Psoas muscle (tissue), 8 donors: ENCODE data around the gene KLHL3. TPM values are rescaled to one million over a fixed set of nuclear protein-coding genes. Genes with fewer than 3 reads are reported as not detected.

Experiments
- ATAC-seq, 4 donors: fragments of 200-7000 bp; cut with Tn5 transposase; one replicate each; pipeline ENCODE4 v1.9.1; 2020; ENCODE audit warnings: moderate library complexity in 3 of 4, mild to moderate bottlenecking in 2 of 4
- DNase-seq, 2 donors: peaks; one replicate each; pipeline ENCODE4 v3.0.0-alpha.2; 2020
- H3K27ac ChIP-seq: fragments of 200-600 bp; one replicate; pipeline ENCODE4 v1.8.0; 2022
- H3K27me3 ChIP-seq, 3 donors: fragments of 200-600 bp in 1 of 3; one replicate each; pipeline versions ENCODE4 v1.6.1 to v1.8.0; 2013 to 2022; ENCODE audit warnings: low read length in 2 of 3, mild to moderate bottlenecking in 2 of 3, moderate library complexity in 1 of 3; ENCODE audit not compliant: insufficient read depth in 3 of 3
- H3K36me3 ChIP-seq, 2 donors: fragments of 200-600 bp in 1 of 2; one replicate each; pipeline versions ENCODE4 v1.6.1 to v1.8.0; 2013 to 2022; ENCODE audit warnings: low read depth in 1 of 2, mild to moderate bottlenecking in 1 of 2, moderate library complexity in 1 of 2; ENCODE audit not compliant: insufficient read depth in 1 of 2
- H3K4me1 ChIP-seq: fragments of 200-600 bp; one replicate; pipeline ENCODE4 v1.8.0; 2022
- H3K4me3 ChIP-seq: fragments of 200-600 bp; one replicate; pipeline ENCODE4 v1.8.0; 2022; ENCODE audit warnings: mild to moderate bottlenecking
- H3K9me3 ChIP-seq: fragments of 200-600 bp; one replicate; pipeline ENCODE4 v1.8.0; 2022
- CTCF ChIP-seq: fragments of 200-600 bp; IDR thresholded peaks from one replicate; pipeline ENCODE4 v1.8.0; 2022; ENCODE audit warnings: antibody characterized with exemption
- WGBS, 3 donors: extraction: QIAGEN DNeasy Blood & Tissue Kit; methylation state at CpG; one replicate each; pipeline versions ENCODE4 v1.1.6 to v1.1.7; 2013; 5-methylcytosine and 5-hydroxymethylcytosine counted together
- intact Hi-C, 2 donors: fragments of 100-400 bp; cut with DNase I; formaldehyde crosslinking; loops; one replicate each; pipeline versions ENCODE4 v1.11.0 to v1.14.2; 2022
- polyA plus RNA-seq, 3 donors: library from polyadenylated mRNA; stranded (reverse); fragments of 200-250 nt; gene quantifications; one replicate each; pipeline ENCODE4 v1.2.3, GENCODE V29; 2013
- total RNA-seq, 4 donors: library from RNA; stranded (reverse); fragmentation: NEBNext Ultra II Directional in 2 of 4; extraction: Animal tissue kit (Norgen Biotek cat#: 25700) in 2 of 4; gene quantifications; one replicate each; pipeline versions ENCODE4 v1.2.1 to v1.2.4, GENCODE V29; 2021 to 2023
- donor health status: healthy with polysubstance abuse.
- donor health status: DM: no; HTN: no; CAD: no; lungs with moderate emphysema.
- donor health status: Bipolar disorder and iron deficiency.
- donor health status: healthy.
- donor health status: DM: yes; HTN: yes; CAD: no.
- donor health status: DM: no; HTN: no; CAD: no.
- donor health status: DM: no; HTN: no; CAD: no.
- donor health status: DM: yes; HTN: yes; CAD: no.

The KLHL3 gene
- total and polyA plus RNA-seq, 7 donors: 0.69 to 4.3 (median 1.9) TPM

GRCh38 chr5:137641148-137641547 is 94.7 kb downstream of the KLHL3 start:
- WGBS, 3 donors: 71 to 80% (median 79%) methylated on average over 1 of the region's 1 CpG
- peaks cover 9% of the 10 kb centered on the region for H3K9me3 ChIP-seq
- intact Hi-C loops: no loop called here
- DNase-seq (no peak), ATAC-seq (peak in 3 of 4 donors; percentile 40 to 71 (median 48))
- H3K27ac ChIP-seq: no peak overlapping the region
- H3K4me3 ChIP-seq: no peak overlapping the region
- H3K36me3 ChIP-seq: no peaks in the 10 kb centered on the region
- no peaks in the 10 kb centered on the region for H3K4me1 ChIP-seq
- H3K27me3 ChIP-seq: no peaks in the 10 kb centered on the region
- TF ChIP-seq CTCF: no peak

GRCh38 chr5:137639645-137640044 is 96.2 kb downstream of the KLHL3 start:
- no peak for ATAC-seq

GRCh38 chr5:137638841-137639240 is 97.0 kb downstream of the KLHL3 start:
- H3K9me3 ChIP-seq: no peaks in the 10 kb centered on the region
- intact Hi-C loops: loop anchor here in 1 of 2 donors (10.0 kb wide), 1 partner anchor 176 kb away; no protein-coding TSS in a partner anchor
- no peak overlapping the region for H3K27ac ChIP-seq
- WGBS, 3 donors: 94 to 97% (median 97%) methylated on average over 13 of the region's 13 CpGs
- H3K27me3 ChIP-seq: no peaks in the 10 kb centered on the region
- TF ChIP-seq CTCF: no peak
- DNase-seq (no peak), ATAC-seq (no peak)
- no peak overlapping the region for H3K4me3 ChIP-seq
- no peaks in the 10 kb centered on the region for H3K4me1 ChIP-seq
- no peaks in the 10 kb centered on the region for H3K36me3 ChIP-seq

More at GRCh38 chr5:137639645-137640044, 96.2 kb downstream of the KLHL3 start:
- Histone ChIP-seq H3K27ac (no peak overlapping the region), H3K4me1 (no peaks in the 10 kb centered on the region), H3K4me3 (no peak overlapping the region), H3K27me3 (no peaks in the 10 kb centered on the region), H3K36me3 (no peaks in the 10 kb centered on the region), H3K9me3 (peaks cover 3% of the 10 kb centered on the region)
- no peak for TF ChIP-seq CTCF
- 85 to 93% (median 89%) methylated on average over 11 of the region's 11 CpGs for WGBS, 3 donors
- DNase-seq: no peak
- intact Hi-C loops: loop anchor here in 1 of 2 donors (10.0 kb wide), 1 partner anchor 175 kb away; no protein-coding TSS in a partner anchor

GRCh38 chr5:137636830-137637714 is 98.8 kb downstream of the KLHL3 start:
- no peak overlapping the region for H3K27ac ChIP-seq
- no peaks in the 10 kb centered on the region for H3K27me3 ChIP-seq
- H3K9me3 ChIP-seq: peaks cover 2% of the 10 kb centered on the region
- no peaks in the 10 kb centered on the region for H3K36me3 ChIP-seq
- intact Hi-C loops: loop anchor here in 1 of 2 donors (10.0 kb wide), 1 partner anchor 178 kb away; no protein-coding TSS in a partner anchor
- TF ChIP-seq CTCF: no peak
- H3K4me3 ChIP-seq: no peak overlapping the region
- ATAC-seq: no peak
- DNase-seq: no peak
- no peaks in the 10 kb centered on the region for H3K4me1 ChIP-seq
- 95 to 97% (median 95%) methylated on average over 15 of the region's 15 CpGs for WGBS, 3 donors
